Suppressor macrophage (primary cell): ENCODE results near the gene RRM2.
A peak's percentile ranks its signal among the peaks of the same experiment; 100 is the strongest.
"Not testable (repeated sequence)": the region's sequence is repeated elsewhere in the genome, so short reads cannot be mapped to it uniquely, and the experiment has no call there.

ENCODE experiments used
- DNase-seq, 4 experiments: peaks; one replicate each; pipeline ENCODE4 v3.0.0-alpha.2; 2020 to 2022

Gene RRM2

DNA sequence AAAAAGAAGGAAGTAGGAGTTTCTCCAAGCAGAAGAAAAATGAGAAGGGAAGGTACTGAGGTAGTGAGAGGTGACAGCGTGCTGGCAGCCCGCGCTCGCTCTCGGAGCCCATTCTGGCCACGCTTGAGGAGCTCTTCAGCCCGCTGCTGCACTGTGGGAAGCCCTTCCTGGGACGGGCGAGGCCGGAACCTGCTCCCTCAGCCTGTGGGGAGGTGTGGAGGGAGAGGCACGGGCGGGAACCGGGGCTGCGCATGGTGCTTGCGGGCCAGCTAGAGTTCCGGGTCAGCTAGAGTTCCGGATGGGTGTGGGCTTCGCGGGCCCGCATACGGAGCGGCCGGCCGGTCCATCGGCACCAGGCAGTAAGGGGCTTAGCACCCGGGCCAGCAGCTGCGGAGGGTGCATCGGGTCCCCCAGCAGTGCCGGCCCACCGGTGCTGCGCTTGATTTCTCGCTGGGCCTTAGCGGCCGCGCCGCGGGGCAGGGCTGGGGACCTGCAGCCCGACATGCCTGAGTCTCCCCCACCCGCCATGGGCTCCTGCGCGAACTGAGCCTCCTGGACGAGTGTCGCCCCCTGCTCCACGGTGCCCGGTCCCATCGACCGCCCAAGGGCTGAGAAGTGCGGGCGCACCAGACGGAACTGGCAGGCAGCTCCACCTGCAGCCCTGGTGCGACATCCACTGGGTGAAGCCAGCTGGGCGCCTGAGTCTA lies 31.2 kb upstream of the RRM2 start:
- peak in 1 of 4 experiments; percentile 11 for DNase-seq

DNA sequence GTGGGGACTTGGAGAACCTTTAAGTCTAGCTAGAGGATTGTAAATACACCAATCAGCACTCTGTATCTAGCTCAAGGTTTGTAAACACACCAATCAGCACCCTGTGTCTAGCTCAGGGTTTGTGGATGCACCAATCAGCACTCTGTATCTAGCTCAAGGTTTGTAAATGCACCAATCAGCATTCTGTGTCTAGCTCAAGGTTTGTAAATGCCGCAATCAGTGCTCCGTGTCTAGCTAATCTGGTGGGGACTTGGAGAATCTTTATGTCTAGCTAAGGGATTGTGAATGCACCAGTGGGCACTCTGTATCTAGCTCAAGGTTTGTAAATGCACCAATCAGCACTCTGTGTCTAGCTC lies 30.7 kb upstream of the RRM2 start:
- not testable (repeated sequence) for DNase-seq

DNA sequence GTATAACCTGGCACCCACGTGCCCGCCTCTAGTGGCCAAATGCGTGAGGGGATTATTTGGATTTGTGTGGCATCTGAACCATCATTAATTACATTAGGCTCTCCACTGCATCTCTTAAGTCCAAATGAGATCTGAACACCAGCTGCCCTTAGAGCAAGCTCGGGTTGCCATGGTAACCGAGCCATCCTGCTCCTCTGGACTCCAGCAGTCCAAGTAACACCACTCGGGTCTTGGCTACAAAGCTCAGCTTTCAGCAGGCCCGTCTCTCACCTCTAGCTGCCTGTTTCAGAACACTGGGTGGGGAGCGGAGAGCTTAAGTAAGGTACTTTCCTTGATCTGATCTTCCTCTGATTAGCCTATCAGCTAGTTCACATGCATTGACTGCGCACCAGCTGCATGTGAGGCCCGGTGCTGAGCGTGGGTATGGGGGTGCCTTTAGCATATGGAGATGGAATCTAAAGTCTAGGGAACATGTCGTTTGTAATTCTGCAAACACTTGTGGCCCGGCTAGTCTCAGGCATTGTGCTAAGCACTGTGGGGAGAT lies 28.2 kb upstream of the RRM2 start:
- no peak for DNase-seq

DNA sequence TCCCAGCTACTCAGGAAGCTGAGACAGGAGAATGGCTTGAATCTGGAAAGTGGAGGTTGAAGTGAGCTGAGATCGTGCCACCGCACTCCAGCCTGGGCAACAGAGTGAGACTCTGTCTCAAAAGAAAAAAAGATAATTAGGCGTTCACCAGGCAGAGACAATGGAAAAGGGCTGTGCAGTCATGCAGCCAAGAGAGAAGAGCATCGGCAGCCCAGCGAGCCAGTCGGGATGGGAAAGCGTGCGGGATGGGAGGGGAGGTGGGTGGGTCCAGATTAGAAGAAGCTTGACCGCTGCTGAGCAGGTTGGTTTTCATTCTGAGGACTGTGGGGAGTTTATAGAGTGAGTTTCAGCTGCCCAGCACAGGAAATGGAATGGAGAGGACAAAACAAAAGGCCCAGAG lies 27.4 kb upstream of the RRM2 start:
- no peak for DNase-seq

DNA sequence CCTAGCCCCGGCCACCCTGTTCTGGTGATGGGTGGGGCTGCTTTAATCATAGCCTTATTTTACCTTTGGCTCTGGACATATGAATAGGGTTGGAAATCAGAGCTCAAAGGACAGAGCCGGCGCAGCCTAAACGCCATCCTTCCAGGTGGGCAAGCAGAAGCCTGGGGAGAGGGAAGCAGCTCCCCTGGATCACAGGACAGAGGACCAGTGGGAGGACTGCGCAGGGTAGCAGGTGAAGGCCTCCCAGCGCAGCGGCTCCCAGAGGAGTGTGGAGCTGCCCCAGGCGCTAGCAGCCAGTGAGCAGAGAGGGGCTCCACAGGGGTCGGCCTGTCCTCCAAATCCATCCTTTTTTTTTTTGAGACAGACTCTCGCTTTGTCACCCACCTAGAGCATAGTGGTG lies 25.9 kb upstream of the RRM2 start:
- DNase-seq, result no peak

DNA sequence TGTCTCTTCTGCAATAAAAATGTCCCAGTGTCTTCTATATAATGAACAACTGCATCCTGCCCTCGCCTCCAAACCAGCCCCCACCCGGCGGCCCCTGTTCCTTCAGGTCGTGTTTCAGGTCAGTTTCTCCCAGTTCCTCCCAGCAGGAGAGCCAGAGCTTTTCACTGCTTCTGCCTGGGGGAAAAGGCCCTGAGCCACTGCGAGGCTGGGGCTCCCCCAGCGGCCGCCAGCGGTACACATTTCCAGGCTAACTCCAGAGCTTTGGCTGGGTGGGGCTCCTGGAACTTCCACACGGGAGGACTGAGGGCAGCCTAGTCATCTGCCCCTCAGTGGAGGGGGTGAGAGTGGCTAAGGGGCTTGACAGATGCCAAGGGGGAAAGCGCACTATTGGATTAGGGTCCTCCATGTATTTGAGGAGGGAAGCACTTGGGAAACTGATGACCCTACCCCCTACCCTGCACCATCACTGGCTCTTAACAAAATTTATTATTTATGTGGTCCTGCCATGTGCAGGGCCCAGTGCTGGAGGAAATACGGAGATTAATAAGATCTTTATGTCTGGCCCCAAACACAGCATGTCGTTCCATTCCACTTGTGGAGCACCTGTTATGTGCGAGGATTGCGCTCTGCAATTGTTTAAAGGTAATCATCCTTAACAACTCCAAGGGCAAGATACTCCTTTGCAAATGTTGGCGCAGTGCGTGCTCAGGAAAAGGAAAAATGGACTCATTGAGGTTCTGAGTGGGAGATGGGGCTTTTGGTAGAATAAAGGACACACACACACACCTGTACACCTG lies 25.0 kb upstream of the RRM2 start:
- DNase-seq, result peak; percentile 72 to 84 (median 77)

DNA sequence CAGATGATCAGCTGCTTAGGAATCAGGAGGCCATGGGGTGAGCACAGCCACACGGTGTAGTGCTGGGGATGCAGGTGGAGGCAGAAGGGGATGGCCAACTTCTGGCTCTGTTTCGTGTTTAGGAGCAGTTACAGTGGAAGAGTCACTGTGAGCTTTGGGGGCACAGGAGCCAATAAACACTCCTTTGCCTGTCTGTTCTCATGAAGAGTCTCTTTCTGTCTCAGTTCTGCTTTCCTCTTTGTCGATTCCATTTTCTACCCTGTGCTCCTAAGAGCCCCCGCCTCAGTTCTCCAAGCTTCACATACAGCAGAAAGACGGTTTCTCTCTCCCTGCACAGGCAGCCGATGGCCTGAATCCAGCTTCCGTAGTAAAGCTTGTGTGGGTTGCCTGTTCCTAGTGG lies 21.0 kb upstream of the RRM2 start:
- no peak for DNase-seq

DNA sequence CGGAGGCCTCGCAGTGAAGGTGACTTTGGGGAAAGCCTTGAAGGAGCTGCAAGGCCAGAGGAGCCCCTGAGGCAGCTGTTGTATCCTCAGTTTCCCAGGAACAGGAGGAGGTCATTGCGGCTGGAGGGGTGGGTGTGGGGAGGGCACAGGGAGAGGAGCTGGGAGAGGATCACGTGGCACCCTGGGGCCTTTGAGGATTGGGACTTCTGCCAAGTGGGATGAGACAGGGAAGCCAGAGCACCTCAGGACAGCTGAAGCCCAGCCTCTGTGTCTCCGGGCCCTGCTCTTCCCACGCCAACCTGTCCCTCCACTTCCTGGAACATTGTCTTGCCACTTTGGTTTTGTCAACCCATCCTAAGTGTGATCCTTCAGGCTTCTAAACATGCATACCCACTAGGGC lies 19.4 kb upstream of the RRM2 start:
- DNase-seq, result no peak

DNA sequence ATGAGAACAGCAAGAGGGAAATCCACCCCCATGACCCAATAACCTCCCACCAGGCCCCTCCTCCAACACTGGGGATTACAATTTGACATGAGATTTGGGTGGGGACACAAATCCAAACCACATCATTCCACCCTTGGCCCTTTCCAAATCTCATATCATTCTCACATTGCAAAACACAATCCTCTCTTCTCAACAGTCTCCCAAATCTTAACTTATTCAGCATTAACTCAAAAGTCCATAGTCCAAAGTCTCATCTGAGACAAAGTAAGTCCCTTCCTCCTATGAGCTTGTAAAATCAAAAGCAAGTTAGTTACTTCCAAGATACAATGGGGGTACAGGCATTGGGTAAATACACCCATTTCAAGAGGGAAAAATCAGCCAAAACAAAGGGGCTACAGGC lies 17.6 kb upstream of the RRM2 start:
- DNase-seq, result not testable (repeated sequence)

DNA sequence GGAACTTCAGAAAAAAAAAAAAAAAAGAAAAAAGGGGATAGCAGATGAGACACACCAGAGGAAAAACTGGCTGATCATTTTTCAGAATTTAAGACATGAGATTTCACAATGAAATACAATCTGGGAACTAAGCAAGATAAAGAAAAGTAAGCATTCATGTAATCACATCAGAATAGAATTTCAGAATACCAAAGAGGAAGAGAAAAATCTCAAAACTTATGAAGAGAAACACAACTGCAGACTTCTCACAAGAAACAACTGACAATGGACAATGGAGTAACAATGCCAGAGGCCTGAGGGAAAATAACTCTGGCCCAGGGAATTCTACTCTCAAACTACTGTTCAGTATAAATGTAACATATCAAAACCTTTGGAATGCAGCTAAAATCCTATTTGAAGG lies 13.2 kb upstream of the RRM2 start:
- peak in 1 of 4 experiments; percentile 30 for DNase-seq

DNA sequence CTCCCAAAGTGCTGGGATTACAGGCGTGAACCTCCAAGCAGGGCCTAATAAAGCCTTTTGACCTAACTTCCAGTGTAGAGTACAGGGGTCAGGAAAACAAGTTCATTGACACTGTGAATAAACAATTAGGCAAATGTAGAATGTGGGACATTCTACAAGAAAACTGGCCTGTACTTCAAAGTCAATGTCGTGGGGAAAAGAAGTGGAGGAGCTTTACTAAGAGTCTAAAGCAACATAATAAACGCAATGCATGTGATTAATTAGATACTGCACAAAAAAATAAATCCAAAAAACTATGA lies 3.6 kb upstream of the RRM2 start:
- DNase-seq, result no peak

DNA sequence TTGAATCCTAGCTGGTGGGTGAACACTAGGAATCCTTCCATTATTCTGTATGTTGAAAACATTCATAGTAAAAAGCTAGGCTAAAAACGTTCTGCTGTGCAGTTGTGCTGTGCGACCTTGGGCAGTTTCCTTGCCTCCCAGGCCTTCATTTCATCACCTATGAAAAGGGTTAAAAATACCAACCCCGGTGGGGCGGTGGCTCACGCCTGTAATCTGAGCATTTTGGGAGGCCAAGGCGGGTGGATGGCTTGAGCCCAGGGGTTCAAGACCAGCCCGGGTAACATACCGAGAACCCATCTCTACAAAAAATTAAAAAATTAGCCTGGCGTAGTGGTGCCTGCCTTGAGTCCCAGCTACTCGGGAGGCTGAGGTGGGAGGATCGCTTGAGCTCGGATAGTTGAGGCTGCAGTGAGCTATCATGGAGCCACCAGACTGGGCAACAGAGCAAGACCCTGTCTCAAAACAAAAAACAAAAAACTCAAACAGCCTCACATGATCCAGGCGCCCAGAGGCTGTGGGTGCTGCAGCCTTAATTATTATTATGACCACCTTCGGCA lies 2.9 kb upstream of the RRM2 start:
- DNase-seq, result no peak

DNA sequence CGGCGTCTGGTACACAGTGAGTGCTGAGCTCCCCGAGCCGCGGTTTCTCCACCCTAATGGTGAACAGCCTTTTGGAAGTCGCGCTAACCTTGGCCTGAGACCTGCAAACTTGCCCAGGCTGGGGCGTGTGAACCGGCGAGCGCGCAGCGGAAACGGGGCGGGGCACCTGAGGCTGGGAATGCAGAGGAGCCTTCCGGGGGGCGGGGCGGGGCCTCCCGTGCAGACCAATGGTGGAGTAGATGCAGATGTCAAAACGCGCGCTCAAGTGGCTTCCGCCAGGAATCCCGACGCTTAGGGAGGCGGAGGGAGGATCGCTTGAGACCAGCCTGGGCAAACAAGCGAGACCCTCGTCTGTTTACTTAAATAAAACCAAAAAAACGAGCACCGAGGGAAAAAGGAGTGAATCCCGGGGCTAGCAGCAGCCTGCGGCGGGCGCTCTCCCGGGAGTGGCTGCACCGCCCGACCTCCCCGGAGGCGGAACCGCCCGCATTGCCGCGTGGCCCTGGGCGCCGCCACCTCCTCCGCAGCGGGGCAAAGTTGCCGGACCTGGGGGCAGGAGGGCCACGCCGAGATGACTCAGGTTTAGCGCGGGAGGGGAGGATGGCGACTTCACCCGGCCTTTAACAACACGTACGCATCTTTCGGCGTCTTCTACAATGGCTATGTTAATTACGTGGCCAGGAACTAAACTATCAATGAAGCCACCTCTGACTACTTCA lies 2.2 kb upstream of the RRM2 start:
- peak; percentile 91 to 96 (median 94) for DNase-seq

DNA sequence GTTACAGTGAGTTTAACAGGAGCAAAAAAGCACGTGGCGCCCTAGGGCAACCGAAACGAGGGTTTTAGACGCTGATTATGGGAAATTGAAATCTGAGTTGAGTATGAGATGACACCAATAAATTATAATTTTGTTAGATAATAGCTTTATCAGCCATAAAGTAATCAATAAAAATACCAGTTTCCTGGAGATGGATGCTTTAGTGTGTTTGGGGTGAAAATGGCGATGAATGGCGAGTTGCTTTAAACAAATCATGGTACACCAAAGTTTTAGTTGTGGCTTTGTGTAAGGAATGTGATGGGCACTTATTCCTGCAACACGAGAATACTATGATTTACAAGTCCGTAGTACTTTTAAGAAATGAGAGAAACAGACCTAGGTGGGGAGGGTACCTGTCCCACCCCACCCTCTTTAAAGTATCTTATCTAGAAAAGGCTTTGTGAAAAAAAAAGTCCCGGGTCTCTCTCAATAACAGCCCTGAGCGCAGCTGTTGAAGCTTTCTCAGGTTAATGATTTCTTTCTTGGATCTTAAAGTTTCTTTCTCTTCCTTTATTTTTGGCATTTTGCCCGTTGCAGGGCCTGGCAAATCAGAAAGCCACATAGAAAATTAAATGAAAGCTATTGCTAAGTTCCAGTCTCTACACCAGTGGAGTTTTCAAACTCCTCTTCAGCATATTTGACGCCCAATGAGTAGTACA lies 1.5 kb upstream of the RRM2 start:
- DNase-seq, result peak in 3 of 4 experiments; percentile 20 to 30 (median 27)

DNA sequence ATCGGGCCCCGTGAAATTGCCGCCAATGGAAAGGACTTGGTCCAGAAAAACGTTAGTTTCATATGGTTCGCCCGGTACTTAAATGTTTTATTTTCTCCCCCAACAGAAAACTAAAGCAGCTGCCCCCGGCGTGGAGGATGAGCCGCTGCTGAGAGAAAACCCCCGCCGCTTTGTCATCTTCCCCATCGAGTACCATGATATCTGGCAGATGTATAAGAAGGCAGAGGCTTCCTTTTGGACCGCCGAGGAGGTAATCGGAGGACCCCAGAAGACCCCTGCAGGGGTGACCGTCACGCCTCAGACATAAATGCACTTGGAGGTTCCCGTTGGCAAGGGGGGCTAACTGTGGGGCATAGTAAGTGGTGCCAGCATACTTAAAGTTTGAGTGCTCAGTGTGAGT lies 742 bp downstream of the RRM2 start:
- DNase-seq, result peak in 1 of 4 experiments; percentile 16

DNA sequence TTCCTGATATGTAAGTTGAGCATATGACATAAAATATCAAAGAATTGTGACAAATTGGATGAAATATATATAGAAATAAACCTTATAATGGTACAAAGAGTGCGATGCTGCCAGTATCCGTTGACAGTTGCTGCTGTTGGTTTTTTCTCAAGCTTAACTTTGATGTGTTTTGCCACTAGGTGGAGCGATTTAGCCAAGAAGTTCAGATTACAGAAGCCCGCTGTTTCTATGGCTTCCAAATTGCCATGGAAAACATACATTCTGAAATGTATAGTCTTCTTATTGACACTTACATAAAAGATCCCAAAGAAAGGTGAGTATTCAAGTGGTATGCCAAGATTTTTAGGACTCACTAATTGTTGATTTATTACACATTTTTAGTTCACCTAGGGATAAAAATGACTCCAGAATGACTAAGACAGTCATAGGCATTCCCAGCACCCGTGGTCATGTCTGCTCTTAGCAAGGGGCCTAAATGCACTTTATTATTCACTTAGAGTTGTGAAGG lies 2.1 kb downstream of the RRM2 start:
- DNase-seq, result peak; percentile 69 to 91 (median 76)

DNA sequence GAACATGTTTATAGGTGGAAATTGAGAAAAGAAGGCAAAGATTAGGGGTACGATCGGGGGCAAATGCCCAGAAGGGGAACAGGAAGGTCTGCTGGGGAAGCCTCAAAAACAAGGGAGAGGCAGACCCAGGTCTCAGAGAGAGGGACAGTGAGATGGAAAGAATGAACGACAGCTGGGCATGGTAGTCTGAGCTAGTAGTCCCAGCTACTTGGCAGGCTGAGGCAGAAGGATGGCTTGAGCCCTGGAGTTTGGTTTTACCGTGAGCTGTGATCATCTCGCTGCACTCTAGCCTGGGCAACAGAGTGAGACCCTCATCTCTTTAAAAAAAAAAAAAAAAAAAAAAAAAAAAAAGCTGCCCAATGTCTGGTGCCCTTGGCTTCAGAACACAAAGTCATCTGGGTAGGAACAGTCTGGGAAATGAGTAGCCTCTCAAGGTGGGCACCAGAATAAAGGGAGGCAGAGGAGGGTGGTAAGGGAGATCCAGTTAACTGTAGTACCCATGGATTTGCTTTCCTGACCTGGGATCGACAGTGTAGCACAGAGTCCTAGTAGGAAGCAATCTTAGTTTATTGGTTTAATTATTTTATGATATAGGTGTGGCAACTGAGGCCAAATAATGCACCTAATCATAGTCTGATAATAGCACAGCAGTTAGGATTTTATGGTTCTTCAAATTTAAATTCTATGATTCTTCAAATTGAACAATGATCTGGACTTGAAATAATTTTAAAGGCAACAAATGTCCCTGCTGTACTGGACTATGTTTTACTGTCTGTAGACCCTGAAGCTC lies 3.5 kb downstream of the RRM2 start:
- no peak for DNase-seq

DNA sequence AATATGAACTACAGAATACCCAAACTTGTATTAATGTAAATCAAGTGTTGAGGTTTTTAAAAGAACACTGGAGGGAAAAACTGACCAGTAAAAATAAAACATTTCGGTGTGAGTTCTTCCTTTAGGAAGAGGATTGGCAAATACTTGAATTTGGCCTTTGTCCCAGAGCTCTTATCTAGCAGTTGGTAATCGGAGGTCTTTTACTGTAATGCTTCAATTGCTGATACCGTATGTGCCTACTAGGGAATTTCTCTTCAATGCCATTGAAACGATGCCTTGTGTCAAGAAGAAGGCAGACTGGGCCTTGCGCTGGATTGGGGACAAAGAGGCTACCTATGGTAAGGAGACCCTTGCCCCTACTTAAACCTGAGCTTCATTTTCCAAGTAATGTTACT lies 4.1 kb downstream of the RRM2 start:
- DNase-seq, result no peak

DNA sequence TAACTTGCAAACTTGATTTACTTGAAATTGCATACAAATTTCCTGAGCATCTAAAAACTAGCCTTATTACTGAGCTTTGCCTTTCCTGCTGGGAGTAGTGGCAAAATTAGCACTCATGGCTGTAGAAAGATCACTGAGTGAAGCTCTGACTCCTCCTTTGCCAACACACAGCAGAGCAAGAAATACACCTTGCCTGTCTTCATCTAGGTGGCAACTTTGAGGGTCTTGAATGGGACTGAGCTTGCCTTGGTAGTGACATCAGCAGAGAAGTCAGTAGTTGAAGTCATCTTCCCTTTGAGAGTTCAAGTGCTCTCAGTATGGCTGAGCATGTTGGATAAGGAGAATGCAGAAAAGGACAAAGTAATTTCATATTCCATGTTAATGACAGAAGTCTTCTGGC lies 5.9 kb downstream of the RRM2 start:
- DNase-seq, result no peak

DNA sequence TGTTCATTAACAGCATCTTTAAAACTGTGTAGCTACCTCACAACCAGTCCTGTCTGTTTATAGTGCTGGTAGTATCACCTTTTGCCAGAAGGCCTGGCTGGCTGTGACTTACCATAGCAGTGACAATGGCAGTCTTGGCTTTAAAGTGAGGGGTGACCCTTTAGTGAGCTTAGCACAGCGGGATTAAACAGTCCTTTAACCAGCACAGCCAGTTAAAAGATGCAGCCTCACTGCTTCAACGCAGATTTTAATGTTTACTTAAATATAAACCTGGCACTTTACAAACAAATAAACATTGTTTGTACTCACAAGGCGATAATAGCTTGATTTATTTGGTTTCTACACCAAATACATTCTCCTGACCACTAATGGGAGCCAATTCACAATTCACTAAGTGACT lies 7.0 kb downstream of the RRM2 start:
- no peak for DNase-seq

DNA sequence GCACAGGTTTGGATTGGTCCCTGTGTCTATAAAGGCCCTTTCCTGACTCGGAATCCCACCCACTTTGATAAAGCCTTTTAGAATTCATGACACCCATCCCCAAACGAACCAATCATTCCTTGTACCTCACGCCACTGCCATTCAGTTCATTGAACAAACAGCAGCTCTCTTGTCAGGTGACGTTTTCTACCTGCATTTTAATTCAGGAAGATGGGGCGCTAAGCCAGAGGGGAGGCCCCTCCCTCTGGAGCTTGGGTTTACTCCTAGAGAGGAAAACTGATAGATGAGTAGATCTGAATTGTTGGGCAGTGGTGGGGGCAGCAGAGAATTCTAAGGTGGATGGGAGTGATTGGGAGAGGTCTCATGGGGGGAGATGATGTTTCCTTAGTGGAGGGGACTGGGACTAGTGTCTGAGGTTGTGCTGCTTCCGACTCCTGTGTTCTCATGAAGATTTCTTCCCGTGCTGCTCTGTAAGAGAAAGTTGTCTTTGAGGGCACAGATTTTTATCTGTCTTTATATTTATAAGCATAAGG lies 9.6 kb downstream of the RRM2 start:
- DNase-seq, result no peak
